HAP-1 (cell line): Measurements from ENCODE around the gene NOD2.

Experiments
- DNase-seq, 2 experiments: peaks; one replicate each; pipeline ENCODE4 v3.0.0-alpha.2; 2016 to 2020; ENCODE audit warnings: low spot score in 2 of 2
- H3K27me3 ChIP-seq: fragments of 250-450 bp; sonication (Bioruptor Pico); 2 replicates; pipeline ENCODE4 v1.5.1; 2020; ENCODE audit warnings: low read depth, mild to moderate bottlenecking, moderate library complexity
- H3K36me3 ChIP-seq: fragments of 250-450 bp; sonication (Bioruptor Pico); replicated peaks from 2 replicates; pipeline ENCODE4 v1.5.1; 2020; ENCODE audit warnings: mild to moderate bottlenecking
- H3K4me1 ChIP-seq: fragments of 250-450 bp; sonication (Bioruptor Pico); 2 replicates; pipeline ENCODE4 v1.5.1; 2020; ENCODE audit warnings: mild to moderate bottlenecking
- H3K4me3 ChIP-seq: fragments of 250-450 bp; sonication (Bioruptor Pico); 2 replicates; pipeline ENCODE4 v1.5.1; 2020; ENCODE audit warnings: mild to moderate bottlenecking, moderate library complexity
- H3K9me3 ChIP-seq: fragments of 250-450 bp; sonication (Bioruptor Pico); 2 replicates; pipeline ENCODE4 v1.5.1; 2020; ENCODE audit warnings: mild to moderate bottlenecking, moderate library complexity
- in situ Hi-C: fragments of 300-500 bp; cut with MboI; formaldehyde crosslinking; loops from 3 replicates; pipeline ENCODE4 v1.14.3; 2020; ENCODE audit warnings: low sequenced_read_pairs, inconsistent platforms, mixed read lengths

NOD2 gene

GRCh38 chr16:50692999-50693781 lies at the start of gene NOD2:
Gene NOD2, plus strand, starts transcription at chr16:50693606. Its CDS starts 5,890 bp downstream, at chr16:50699496.
- in situ Hi-C loops, result no loop called here

DNA sequence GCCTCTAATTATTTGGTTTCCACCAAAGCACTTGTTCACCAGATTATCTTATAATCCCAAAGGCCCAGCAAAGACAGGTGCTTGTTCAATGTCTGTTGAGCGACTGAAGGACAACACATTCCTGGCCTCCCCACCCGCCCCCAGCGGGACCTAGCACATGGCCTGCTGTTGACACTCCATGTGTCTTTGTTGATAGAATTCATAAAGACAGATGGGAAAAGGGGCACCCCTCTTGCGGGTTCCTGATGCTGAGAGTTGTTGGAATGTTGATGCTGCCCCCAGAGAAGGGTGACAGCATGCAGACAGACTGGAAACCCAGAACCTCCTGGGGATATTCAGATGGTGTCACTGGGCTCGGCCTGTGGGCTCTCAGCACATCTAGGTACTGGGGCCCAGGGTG lies 49.2 kb upstream of the NOD2 start:
- H3K36me3 ChIP-seq, result no peaks in the 10 kb centered on the region
- DNase-seq, result no peak
- no peaks in the 10 kb centered on the region for H3K27me3 ChIP-seq
- no peaks in the 10 kb centered on the region for H3K9me3 ChIP-seq
- H3K4me1 ChIP-seq, result no peaks in the 10 kb centered on the region
- H3K4me3 ChIP-seq, result no peak overlapping the region
- in situ Hi-C loops, result no loop called here

More at GRCh38 chr16:50692999-50693781, at the start of gene NOD2:
- peak within 1 kb of the TSS; percentile 33 for H3K4me3 ChIP-seq
- H3K36me3 ChIP-seq, result no peaks in the 10 kb centered on the region
- H3K27me3 ChIP-seq, result 0 out of 2 replicates have a peak, but pooled peaks cover 3% of the 10 kb centered on the region
- no peaks in the 10 kb centered on the region for H3K4me1 ChIP-seq
- DNase-seq, result peak; percentile 8 to 54
- no peaks in the 10 kb centered on the region for H3K9me3 ChIP-seq

- Histone ChIP-seq H3K27me3 (no peaks in the 10 kb centered on the region), H3K9me3 (no peaks in the 10 kb centered on the region), H3K4me1 (no peaks in the 10 kb centered on the region), H3K4me3 (no peak overlapping the region), H3K36me3 (no peaks in the 10 kb centered on the region)
- in situ Hi-C loops, result no loop called here
- no peak for DNase-seq
Observed at GRCh38 chr16:50644729-50645128, 48.7 kb upstream of the NOD2 start.

DNA sequence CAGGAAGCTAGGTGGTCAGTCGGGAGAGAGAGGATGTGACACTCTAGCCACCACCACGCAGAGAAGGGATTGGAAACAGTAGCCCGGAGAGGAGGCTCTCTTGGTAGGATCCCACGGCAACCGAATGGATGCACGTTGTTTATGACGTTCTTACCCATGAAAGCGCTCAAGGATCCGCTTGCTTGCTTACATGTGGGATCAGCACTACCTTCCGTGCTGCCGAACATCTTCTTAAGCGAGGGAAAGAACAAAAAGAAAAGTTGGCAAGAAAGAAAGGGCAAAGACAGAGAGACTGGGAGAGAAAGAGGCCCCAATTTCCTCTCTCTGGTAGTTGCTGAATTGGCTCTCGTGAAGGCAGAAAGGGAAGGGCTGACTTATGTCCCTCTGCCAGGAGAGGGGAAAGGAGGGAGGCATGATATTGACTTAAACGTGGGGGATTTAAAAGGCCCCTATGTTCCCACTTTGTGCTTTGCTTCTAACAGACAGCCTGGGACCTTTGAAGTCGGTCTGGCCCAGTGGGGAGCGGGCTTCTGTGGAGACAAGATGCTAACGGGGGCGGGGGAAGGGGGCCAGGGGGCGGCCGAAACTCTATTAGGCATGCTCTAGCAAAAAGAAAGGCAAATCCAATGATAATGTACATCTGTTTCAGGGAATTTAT lies 47.7 kb upstream of the NOD2 start:
- Histone ChIP-seq H3K4me1 (no peaks in the 10 kb centered on the region), H3K4me3 (no peak overlapping the region), H3K9me3 (no peaks in the 10 kb centered on the region), H3K27me3 (no peaks in the 10 kb centered on the region), H3K36me3 (no peaks in the 10 kb centered on the region)
- in situ Hi-C loops, result no loop called here
- DNase-seq, result no peak

GRCh38 chr16:50646345-50646744 lies 47.1 kb upstream of the NOD2 start:
- no peak for DNase-seq
- H3K9me3 ChIP-seq, result no peaks in the 10 kb centered on the region
- no peaks in the 10 kb centered on the region for H3K4me1 ChIP-seq
- no peaks in the 10 kb centered on the region for H3K36me3 ChIP-seq
- in situ Hi-C loops, result no loop called here
- no peaks in the 10 kb centered on the region for H3K27me3 ChIP-seq
- no peak overlapping the region for H3K4me3 ChIP-seq

GRCh38 chr16:50651835-50652438 lies 41.5 kb upstream of the NOD2 start:
- H3K4me1 ChIP-seq, result no peaks in the 10 kb centered on the region
- no peaks in the 10 kb centered on the region for H3K36me3 ChIP-seq
- H3K4me3 ChIP-seq, result no peak overlapping the region
- no peak for DNase-seq
- H3K27me3 ChIP-seq, result no peaks in the 10 kb centered on the region
- H3K9me3 ChIP-seq, result no peaks in the 10 kb centered on the region
- in situ Hi-C loops, result loop anchor here (10.0 kb wide), 1 partner anchor 277 kb away; no protein-coding TSS in a partner anchor

GRCh38 chr16:50652836-50653425 lies 40.5 kb upstream of the NOD2 start:
- Histone ChIP-seq H3K4me3 (no peak overlapping the region), H3K36me3 (no peaks in the 10 kb centered on the region), H3K4me1 (no peaks in the 10 kb centered on the region), H3K9me3 (no peaks in the 10 kb centered on the region), H3K27me3 (no peaks in the 10 kb centered on the region)
- DNase-seq, result no peak
- in situ Hi-C loops, result loop anchor here (10.0 kb wide), 1 partner anchor 278 kb away; no protein-coding TSS in a partner anchor

GRCh38 chr16:50653633-50654519 lies 39.5 kb upstream of the NOD2 start:
- in situ Hi-C loops, result loop anchor here (10.0 kb wide), 1 partner anchor 279 kb away; no protein-coding TSS in a partner anchor

GRCh38 chr16:50655558-50656055 lies 37.8 kb upstream of the NOD2 start:
- Histone ChIP-seq H3K9me3 (no peaks in the 10 kb centered on the region), H3K4me3 (no peak overlapping the region), H3K27me3 (no peaks in the 10 kb centered on the region), H3K36me3 (no peaks in the 10 kb centered on the region), H3K4me1 (no peaks in the 10 kb centered on the region)
- in situ Hi-C loops, result loop anchor here (10.0 kb wide), 1 partner anchor 281 kb away; no protein-coding TSS in a partner anchor
- DNase-seq, result no peak

More at GRCh38 chr16:50653633-50654519, 39.5 kb upstream of the NOD2 start:
- DNase-seq, result no peak
- no peaks in the 10 kb centered on the region for H3K36me3 ChIP-seq
- H3K9me3 ChIP-seq, result no peaks in the 10 kb centered on the region
- no peaks in the 10 kb centered on the region for H3K27me3 ChIP-seq
- no peak overlapping the region for H3K4me3 ChIP-seq
- no peaks in the 10 kb centered on the region for H3K4me1 ChIP-seq

GRCh38 chr16:50657241-50657640 lies 36.2 kb upstream of the NOD2 start:
- DNase-seq, result no peak
- Histone ChIP-seq H3K27me3 (no peaks in the 10 kb centered on the region), H3K9me3 (no peaks in the 10 kb centered on the region), H3K4me1 (no peaks in the 10 kb centered on the region), H3K4me3 (no peak overlapping the region), H3K36me3 (no peaks in the 10 kb centered on the region)
- in situ Hi-C loops, result loop anchor here (10.0 kb wide), 1 partner anchor 282 kb away; no protein-coding TSS in a partner anchor

GRCh38 chr16:50659806-50660205 lies 33.6 kb upstream of the NOD2 start:
- no peaks in the 10 kb centered on the region for H3K36me3 ChIP-seq
- in situ Hi-C loops, result loop anchor here (10.0 kb wide), 2 partner anchors 145 to 285 kb away; no protein-coding TSS in a partner anchor
- DNase-seq, result no peak
- no peak overlapping the region for H3K4me3 ChIP-seq
- no peaks in the 10 kb centered on the region for H3K27me3 ChIP-seq
- H3K4me1 ChIP-seq, result no peaks in the 10 kb centered on the region
- peaks cover 3% of the 10 kb centered on the region; the same call in 1 of the 2 replicates for H3K9me3 ChIP-seq

- in situ Hi-C loops, result loop anchor here (10.0 kb wide), 1 partner anchor 142 kb away; no protein-coding TSS in a partner anchor
- no peak overlapping the region for H3K4me3 ChIP-seq
- no peaks in the 10 kb centered on the region for H3K36me3 ChIP-seq
- no peaks in the 10 kb centered on the region for H3K27me3 ChIP-seq
- peaks cover 4% of the 10 kb centered on the region for H3K4me1 ChIP-seq
- peaks cover 3% of the 10 kb centered on the region; the same call in 1 of the 2 replicates for H3K9me3 ChIP-seq
- DNase-seq, result no peak
Observed at GRCh38 chr16:50662306-50662940, 31.0 kb upstream of the NOD2 start.
